Activated CD8-positive, alpha-beta memory T cell treated with anti-CD3 and anti-CD28 coated beads for 4 hours (primary cell): Measurements from ENCODE around the gene CLIC1.

Source experiments
- DNase-seq, 2 donors: peaks; one replicate each; pipeline ENCODE4 v3.0.0-alpha.2; 2020; ENCODE audit warnings: low read depth in 2 of 2

Gene CLIC1

DNA sequence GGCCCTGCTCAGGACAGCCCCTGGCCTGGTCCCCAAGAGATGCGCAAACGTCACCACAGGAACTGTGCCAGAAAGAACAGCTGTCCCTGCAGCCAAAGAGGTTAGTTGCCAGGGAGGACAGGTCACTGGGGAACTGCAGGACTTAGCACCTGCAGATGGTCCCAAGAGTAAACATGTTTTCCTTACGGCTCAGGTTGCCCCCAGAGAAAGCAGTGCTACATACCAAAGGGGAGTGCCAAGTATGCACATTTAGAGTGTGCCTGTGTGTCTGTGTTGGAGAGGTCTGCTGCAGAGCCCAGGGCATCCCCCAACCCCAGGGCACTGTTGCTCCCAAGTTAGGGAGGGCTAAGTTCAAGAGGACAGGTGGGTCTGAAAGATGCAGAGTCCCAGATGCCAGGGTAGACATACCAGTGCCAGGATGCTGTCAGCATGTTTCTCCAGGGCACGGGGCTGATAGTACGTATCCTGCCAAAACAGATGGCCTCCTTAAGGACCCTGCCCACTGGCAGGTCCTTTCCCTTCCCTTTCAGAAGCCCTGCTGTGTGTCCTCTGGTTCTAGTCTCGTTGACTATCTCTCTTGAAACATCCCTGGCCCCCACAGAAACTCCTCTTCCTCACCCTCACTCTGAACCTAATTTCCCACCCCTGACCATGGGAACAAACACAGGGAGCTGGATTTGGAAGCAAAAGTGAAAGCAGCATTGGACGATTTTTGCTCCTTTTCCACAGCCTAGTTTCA, 34.5 kb downstream of the CLIC1 start:
- no peak for DNase-seq

GRCh38 chr6:31700740-31701401, 35.5 kb downstream of the CLIC1 start:
- DNase-seq: no peak

DNA sequence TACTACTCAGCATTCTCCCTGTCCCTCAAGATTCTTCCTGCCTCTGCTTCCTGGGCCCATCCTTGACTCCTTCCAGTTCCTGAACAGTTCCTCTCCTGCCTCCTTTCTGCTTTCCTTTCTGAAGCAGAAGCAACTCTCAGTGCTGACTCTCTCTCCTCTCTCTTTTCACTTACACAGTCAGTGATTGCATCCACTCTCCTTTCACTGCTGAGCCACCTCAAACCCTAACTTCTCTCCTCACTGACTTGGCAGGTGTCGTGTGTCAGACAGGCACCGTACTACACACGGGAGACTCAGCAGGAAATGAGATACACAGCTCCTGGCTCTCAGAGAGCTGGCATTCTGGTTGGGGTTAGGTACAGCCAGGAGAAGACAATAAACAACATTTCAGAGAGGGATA, 38.8 kb downstream of the CLIC1 start:
- DNase-seq: no peak

DNA sequence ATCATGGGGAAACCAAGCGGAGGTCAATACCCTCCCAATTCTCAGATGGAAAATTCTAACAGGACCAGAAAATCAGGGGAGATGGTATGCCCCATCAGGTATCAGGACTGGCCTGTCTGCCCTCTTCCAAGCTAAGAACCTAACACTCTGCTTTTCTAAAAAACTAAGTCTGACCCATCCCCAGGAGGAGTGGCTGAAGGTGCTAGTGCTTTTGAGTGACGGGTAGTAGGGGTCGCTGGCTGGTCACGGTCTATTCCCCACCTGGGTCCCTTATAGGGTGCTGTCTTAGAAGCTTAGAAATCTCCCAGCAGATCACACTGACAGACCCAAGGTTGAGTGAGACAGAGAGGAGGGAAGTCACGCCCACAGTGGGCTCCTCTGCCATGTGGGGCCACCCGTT, 42.8 kb downstream of the CLIC1 start:
- no peak for DNase-seq

GRCh38 chr6:31692886-31693285, 43.4 kb downstream of the CLIC1 start:
- no peak for DNase-seq

DNA sequence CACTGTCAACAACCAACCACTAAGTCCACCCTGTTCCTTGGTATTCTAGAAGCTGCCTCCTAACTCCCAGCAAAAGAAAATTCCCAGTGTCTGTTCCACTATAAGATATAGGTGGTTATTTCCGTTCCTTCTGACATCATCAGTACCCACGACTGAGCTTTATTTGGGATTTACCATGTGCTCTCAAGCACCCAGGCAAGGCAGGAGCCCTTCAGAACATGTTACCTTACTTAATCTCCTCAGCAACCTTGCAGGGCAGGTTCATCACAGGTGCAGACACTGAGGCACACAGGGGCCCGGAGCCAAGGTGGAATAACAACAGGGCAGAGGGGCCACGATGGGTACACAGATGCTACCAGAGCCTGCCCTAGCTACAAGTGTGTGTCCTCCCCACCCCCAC, 44.0 kb downstream of the CLIC1 start:
- no peak for DNase-seq

GRCh38 chr6:31691564-31692108, 44.7 kb downstream of the CLIC1 start:
- no peak for DNase-seq

GRCh38 chr6:31691078-31691463, 45.3 kb downstream of the CLIC1 start:
- no peak for DNase-seq

- no peak for DNase-seq
Observed at GRCh38 chr6:31690231-31691077, 45.9 kb downstream of the CLIC1 start.

DNA sequence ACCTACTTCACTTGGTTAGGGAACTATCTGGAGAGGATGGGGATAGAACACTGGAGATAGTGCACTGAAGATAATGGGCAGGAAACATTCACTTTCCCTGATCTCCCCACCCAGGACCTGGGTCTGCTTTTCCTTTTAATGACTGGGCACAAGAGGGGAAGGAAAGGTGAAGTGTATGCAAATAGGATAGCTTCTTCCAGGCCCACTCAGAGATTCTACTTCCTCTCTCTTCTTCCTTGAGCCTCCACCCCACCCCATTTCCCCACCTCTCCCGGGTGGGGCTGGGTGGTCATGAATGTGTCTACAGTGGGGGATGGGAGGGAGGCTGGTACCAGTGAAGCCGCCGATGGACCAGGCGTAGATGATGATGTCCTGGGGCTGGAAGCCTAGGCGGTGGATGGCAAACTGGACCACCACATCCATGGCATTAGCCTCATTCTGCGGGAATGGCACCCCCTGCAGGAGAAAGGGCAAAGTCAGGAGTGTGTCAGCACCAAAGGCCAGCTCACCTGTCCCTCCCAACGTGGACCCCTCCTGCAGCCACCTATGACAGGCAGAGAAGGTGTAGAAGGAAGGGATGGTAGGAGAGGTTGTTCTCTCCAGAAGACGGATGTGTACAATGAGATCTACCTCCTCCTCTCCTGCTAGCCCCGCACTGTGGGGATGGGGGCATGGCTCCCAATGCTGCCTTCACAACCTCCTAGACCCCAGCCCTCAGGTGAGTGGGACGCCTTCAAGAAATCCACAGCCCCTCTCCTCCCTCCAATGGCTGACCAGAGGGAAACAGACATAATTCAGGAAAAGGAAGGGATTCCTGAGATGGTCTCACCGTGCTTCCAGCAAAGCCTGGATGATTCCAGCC, 46.9 kb downstream of the CLIC1 start:
- DNase-seq: no peak

GRCh38 chr6:31687860-31688693, 48.3 kb downstream of the CLIC1 start:
- DNase-seq: no peak

DNA sequence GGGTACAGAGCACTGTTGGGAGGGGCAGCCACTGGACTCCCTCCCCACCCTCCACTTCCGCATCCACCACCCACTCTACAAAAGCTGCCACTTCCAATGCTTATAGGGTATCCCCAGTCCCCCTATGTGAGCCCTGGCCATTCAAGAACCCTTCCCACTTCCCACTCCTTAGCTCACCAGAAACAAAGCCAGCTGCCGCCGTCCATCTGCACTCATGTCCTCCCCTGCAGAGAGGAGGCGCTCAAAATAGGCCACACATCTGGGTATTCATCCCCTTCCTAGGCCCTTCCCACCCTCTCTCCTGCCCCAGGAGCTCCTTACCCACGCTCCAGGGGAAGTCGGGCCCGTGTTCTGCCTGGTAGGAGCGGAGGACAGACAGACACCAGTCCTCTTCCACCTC, 49.0 kb downstream of the CLIC1 start:
- DNase-seq: no peak

DNA sequence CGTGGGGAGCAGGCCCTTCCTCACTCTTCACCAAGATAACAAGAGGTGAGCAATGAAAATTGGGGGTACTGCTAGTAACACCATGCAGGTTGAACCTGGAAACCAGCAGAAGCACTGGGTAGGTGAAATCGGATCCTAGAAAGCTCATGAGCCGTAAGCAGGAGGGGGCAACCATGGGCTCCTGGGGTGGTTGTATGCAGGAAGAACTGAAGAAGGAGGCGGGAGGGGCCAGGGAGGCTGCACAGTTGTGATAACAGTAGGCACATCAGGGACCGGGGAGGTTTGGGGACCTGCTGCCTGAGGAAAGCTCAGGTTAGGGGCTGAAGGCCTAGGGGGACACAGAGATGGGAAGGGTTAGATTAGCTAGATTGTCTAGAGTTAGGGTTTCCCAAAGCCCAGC, 49.8 kb downstream of the CLIC1 start:
- no peak for DNase-seq

GRCh38 chr6:31683591-31683990, 52.7 kb downstream of the CLIC1 start:
- DNase-seq: no peak

DNA sequence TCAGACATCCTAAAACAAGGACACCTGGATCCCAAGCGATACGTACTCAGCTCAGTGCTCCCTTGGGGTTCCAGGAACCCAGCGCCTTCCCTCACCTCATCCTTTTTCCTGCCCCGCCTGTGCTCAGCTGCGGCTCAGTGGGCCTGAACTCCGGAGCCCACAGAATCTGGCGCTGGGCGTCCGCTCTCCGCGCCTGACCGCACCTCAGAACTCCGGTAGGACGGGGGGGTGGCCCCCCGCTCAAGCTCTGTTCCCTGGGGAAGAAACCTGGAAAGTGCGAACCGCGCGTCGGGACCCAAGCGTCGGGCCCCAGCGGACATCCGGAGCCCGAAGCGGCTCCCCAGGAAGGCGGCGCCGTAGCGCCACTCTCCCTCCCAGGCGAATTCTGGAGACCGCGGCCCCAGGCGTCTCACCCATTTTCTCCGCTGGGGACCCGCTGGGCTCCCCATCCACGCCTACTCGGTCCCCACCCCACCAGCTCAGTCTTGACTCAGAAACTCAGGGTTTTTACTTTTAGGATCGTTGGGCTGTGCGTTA, 55.1 kb downstream of the CLIC1 start:
- DNase-seq: no peak
